ENCODE data around the gene MGMT.

GRCh38 chr10:129792864-129793263 is 325.8 kb downstream of the MGMT start:
- no peak for TF ChIP-seq POLR2A (IDR thresholded peaks at IDR 0.05)
- TF ChIP-seq CTCF (IDR thresholded peaks at IDR 0.05): no peak
